Airway epithelial cell (primary cell): ENCODE measurements around the gene GLIPR1. TPM values are rescaled to one million over a fixed set of nuclear protein-coding genes. Genes with fewer than 3 reads are reported as not detected.

Experiments
- total RNA-seq: library from RNA; depleted of rRNA; stranded (reverse); fragments of >200 nt; gene quantifications from 2 replicates; pipeline ENCODE4 v1.2.3, GENCODE V29; 2015

GLIPR1 gene
- total RNA-seq, result 5.6 and 8.1 TPM in 2 replicates

GRCh38 chr12:75480469-75480949 is at the start of gene GLIPR1:
TSS of gene GLIPR1 (plus strand) at chr12:75480755. CDS start at chr12:75480881, 126 bp downstream.

GRCh38 chr12:75511116-75512048 is 30.8 kb downstream of the GLIPR1 start, which contains the start of gene KRR1:
TSS of gene KRR1 (minus strand) at chr12:75511609. CDS start at chr12:75511597, 12 bp downstream.

Other genes starting within 250 kb of the GLIPR1 start
- 1.7 and 3.2 TPM in 2 replicates for gene CAPS2, start 150.4 kb upstream of the GLIPR1 start, total RNA-seq
- not detected in 2 replicates for gene GLIPR1L1, start 146.1 kb upstream of the GLIPR1 start, total RNA-seq
- 0.28 and 0.56 TPM in 2 replicates for gene GLIPR1L2, start 89.7 kb upstream of the GLIPR1 start, total RNA-seq
- gene KRR1, start 30.9 kb downstream of the GLIPR1 start, total RNA-seq, result 38.9 and 43.7 TPM in 2 replicates